Raji (cell line): ENCODE results near the gene CALB2.

Experiments
- POLR2A ChIP-seq: IDR thresholded peaks from 2 replicates; pipeline ENCODE4 v1.6.1; 2011; ENCODE audit warnings: low read depth, low read length, control low read depth; ENCODE audit not compliant: insufficient read depth

The CALB2 gene

DNA sequence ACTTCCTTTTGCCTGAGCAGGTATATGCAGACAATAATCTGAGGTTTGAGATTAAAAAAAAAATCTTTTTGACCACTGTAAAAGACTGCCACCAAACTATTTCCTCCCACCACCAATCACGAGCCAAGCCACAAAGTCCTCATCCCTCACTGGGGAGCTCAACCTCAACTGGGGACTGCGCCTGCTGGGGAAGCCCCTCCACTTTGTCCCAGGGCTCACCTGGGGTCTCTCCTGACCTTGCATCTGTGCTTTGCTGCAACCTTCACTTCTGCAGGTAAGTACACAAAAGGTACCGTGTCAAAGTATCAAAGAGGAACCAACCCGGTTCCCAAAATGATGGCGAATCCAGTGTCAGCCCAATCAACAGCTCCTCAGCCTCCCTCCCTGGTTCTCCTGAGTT is 47.8 kb downstream of the CALB2 start:
- no peak for TF ChIP-seq POLR2A

DNA sequence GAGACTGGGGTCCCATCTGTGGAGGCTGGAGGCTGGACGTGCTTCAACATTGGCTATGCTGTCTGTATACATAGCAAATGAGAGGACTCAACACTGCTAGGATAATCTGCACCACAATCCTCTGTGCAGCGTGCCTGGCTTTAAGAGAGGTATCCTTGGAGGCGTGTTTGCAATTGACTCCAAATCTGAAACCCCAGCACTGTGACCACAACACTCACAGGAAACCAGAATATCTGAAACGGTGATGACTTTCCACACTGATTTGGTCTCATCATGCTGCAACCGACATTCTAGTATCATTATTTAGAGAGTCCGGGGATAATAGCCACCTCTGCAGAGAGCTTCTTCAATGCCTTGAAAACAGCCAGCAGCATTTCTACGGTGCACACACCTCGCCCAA is 48.2 kb downstream of the CALB2 start:
- no peak for TF ChIP-seq POLR2A

DNA sequence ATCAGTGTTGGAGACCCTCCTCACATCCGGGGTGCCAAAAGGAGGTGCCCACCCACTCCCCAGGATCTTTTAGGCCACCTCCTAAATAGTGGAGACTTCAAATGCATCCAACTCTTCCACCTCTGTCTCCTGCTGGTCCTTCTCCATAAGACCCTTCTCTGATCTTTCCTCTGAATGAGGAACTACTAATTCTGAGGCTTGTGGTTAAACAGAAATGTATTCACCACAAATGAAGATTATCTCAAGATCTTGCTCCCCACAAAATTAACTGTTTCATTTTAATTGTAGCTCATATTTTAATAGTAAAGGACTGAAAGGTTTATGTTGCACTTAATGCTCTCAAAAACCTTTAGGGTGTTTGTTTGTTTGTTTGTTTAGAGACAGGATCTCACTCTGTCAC is 49.2 kb downstream of the CALB2 start:
- no peak for TF ChIP-seq POLR2A

DNA sequence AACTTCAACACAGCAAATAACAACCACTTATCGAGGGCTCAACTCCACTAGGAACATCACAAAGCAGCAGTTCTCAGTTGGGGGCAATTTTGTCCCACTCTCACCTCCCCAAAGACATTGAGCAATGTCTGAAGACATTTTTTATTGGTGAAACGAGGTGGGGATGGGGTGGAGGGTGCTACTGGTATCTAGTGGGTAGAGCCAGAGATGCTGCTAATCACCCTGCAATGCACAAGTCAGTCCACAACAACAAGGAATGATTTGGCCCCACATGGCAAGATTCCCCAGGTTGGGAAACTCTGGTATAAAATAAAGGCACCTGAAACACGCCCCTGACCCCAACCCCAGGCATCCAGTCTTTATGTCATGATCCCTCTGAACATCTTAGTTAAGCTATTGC is 50.0 kb downstream of the CALB2 start:
- TF ChIP-seq POLR2A: no peak

DNA sequence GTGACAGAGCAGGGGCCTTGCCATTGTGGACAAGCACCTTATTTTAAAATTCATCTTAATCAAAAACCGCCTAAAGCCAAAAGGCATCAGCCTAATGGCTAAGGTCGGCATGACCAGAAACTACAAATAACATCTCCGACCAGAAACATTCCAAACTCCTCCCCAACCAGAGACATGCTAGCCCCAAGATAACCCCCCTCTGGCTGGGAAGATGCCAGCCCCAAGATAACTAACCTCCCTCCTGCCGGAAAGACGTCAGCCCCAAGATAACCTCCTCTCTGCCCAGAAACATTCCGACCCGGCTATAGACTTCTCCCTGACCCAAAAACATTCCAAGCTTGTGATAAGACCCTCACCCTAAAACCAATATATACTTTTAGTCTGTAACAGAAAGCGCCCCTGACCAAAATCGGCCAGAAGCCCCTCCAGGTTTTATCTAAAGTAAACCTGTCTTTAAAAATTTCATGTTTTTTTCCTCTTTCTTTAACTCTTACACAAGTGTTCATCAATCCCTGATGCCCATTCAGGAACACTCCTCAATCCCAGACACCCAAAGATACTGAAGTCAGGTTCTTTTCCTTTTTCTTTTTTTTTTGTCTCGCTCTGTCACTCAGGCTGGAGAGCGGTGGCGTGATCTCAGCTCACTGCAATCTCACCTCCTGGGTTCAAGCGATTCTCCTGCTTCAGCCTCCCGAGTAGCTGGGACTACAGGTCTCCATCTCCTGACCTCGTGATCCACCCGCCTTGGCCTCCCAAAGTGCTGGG is 50.7 kb downstream of the CALB2 start:
- no peak for TF ChIP-seq POLR2A

DNA sequence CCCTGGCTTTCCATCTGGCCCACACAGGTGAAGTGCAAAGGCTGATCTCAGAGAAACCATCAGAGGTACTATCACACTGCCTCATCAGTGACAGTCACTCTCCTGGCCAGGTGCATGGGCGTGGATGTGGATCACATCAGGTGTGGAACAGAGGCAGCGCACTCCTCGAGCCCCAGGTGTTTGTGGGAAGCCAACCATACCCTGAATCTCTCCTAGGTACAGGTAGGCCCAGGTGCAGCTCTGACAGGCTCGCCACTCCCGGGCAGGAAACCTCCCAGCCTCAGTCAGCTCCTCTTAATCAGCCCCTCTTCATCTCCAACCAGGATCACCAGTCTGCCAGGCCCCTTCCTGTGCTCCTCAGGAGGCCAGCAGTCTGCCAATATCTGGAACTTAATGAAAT is 51.6 kb downstream of the CALB2 start:
- TF ChIP-seq POLR2A: no peak

DNA sequence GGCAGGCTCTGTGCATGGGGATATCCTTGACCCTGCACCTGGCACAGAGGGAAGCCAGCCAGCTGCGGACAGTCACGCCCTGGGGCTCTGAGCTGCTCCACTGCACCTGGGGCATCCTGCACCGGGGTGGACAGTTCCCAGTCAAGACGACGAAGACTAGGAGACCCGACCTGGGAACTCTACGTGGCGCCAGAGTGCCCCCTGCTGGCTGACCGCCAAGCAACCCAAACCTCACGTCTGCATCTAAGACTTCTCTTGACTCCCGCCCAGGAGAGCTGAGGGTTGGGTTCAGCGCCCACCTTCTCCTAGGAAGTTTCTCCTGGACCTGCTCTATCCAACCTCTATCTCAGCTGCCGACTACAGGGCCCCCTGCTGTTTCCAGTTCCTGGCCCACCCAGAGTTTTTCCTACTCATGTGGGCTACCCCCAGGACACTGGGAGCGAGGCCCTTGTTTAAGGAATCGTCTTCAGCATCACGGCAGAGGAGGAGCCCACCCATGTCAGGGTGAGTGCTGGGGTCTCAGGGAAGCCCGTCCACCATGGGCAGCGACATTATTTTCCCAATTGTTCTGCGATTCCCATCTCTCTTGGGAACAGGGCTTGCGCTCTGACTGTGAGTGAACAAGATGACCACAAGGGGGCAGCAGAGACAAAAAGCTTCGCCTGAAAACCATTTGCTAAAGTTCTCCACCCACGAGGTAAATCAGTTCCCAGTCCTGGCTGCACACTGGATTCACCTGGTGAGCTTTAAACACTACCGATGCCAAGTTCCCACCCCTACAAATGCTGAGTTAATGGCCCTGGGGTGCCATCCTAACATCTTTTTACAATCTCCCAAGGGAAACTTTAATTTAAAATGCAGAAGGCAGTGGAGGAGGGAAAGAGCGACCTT is 54.0 kb downstream of the CALB2 start:
- no peak for TF ChIP-seq POLR2A

DNA sequence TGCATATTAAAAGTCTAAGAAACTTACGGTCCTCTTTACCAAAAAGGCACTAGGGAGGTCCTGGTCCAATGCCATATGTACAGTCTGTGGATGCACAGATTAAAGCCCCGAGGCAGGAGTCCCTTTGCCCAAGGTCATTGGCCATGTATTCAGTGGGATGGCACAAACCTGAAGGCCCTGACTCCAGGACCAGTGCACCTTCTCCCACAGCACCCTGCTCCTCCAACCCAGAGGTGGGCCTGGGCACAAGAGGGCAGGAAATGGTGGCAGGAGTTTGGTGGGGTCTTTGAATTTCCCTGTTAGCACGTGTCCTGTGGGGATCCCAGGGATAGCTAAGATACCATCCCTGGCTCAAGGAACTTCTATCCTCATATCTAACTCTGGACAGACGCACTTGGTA is 54.8 kb downstream of the CALB2 start:
- TF ChIP-seq POLR2A: no peak

DNA sequence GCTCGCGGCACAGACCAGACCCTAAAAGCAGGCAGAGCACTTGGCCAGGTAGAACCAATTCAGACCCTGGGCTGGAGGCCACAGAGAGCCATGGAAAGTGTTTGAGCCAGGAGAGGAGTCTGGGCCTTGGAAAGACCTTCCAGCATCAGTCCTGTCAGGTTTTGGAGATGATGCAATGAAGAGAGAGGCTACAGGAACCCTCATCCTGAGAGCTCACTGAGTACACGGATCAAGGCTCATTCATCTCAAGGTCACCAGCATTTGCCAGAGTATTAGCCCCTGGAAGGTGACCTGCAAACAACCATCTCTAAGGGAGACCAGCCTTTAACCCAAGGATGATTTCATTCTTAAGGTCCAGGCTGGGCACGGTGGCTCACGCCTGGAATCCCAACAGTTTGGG is 55.5 kb downstream of the CALB2 start:
- TF ChIP-seq POLR2A: no peak

DNA sequence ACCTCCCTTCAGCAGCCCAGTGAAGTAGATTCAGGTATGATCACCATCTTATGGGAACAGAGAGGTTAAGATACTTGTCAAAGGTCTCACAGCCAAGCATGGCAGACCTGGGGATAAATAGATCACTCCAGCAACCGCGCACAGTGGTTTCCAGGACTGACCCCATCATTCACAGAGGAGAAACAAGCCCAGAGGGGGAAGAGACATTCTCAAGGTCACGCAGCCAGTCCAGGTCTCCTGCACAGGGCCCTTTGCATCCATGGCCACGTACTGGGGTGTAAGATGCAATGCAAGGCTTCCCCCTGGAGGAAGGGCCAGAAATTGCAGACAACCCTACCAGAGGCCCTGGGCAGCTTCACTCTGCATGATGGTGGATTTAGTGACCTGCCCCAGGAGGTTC is 63.4 kb downstream of the CALB2 start:
- TF ChIP-seq POLR2A: no peak

DNA sequence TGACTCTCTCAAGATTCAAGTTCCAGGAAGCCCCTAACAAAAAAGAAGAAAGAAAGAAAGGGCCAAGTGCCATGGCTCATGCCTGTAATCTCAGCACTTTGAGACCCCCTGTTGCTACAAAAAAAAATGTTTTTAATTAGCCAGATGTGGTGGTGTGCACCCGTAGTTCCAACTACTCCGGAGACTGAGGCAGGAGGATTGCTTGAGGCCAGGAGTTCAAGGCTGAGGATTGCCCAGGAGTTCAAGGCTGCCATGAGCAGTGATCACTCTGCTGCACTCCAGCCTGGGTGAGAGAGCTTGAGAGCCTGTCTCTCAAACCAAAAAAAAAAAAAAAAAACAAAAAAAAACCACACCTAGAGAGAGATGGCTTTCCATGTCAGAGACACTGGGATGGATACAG is 64.5 kb downstream of the CALB2 start:
- no peak for TF ChIP-seq POLR2A

DNA sequence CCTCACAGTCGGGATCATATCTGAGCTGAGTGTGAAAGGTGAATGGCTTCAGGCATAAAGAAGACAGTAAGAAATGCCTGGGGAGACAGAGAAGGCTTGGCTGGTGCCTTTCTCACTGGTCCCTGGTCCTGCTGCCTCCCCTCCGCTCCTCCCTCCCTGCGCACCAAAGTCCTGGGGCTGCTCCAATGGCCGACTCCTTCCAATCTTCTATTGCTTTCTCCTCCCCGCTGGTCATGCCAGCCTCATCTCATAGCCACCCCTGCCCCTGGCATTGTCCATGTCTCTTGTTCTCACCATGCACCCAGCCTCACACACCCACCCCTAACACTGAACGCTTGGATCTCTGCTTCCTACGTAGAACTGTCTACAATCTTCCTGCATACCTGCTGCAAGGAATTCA is 65.3 kb downstream of the CALB2 start:
- TF ChIP-seq POLR2A: no peak

DNA sequence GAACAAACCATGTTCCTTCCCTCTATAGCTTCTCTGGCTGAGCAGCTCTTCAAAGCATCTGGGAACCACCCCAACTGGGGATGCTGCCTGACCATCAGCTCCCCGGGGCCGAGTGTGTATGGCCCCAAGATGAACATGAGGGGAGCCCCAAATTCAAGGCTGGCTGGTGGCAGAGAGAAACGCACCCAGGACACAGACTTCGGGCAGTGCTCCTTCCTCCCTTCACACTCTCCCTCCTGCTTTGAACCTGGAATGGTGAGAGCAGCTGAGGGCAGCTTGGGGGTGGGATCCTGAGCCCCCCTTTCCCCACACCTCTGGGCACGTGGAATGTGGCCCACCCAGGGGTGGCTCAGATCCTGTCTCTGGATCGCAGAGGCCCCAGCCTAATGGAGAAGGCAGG is 66.1 kb downstream of the CALB2 start:
- TF ChIP-seq POLR2A: no peak

DNA sequence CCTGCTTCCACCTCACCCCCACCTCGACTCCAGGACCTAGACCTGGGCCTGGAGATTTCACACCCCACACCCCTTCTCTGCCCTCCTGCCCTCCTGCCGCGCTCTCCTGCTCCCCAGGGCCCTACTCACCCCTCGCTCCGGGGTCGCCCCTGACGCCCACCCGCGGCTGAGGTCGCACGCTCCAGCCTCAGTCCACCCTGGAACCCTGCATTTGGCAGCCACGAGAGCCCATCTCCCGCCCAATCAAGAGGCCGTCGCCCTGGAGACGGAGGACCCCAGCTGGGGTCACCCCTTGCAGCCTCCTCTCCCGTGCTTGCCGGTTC is 67.2 kb downstream of the CALB2 start:
- TF ChIP-seq POLR2A: no peak

DNA sequence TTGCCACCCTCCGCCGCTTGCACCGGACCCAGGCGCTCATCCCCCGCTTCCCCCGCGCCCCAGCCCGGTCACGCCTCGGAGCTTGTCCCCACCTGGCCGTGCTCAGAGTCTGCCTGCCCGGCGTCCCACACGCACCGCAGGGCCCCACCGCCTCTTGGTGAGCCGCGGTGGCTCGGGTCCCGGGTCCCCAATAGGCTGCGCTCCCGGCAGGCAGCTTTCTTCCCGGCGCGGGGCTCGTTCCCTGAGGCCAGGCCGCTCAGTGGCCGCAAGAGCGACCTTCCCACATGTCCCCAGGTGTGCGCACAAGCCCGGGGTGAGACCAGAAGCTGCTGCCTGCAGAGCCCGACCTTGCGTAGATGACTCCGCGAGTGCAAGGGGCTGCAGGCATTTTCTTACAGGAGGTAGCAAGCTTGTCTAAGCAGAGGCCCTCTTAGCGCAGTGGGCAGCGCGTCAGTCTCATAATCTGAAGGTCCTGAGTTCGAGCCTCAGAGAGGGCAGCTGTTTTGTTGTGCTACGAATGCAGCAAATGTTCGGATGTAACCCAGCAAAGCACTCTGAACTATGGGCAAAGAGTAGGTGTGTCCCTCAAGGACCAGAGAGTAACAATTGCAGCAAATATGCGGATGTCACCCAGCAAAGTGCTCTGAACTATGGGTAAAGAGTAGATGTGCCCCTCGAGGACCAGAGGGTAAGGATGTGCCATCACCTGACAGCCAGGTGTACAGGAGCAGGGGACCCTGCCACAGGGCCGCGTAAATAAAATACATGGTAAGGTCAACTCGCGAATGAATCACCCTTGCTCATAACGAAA is 67.8 kb downstream of the CALB2 start:
- TF ChIP-seq POLR2A: no peak
